Posterior cingulate gyrus (tissue), 11 donors: ENCODE measurements around the gene TBL2.
"Not testable (repeated sequence)": the region's sequence is repeated elsewhere in the genome, so short reads cannot be mapped to it uniquely, and the experiment has no call there.

Source experiments
- DNase-seq, 10 donors: peaks; one replicate each; pipeline versions ENCODE4 v3.0.0 to v3.0.0-alpha.2; 2020 to 2021; ENCODE audit warnings: mixed read lengths in 3 of 10
- intact Hi-C: fragments of 100-400 bp; cut with DNase I; formaldehyde crosslinking; loops from one replicate; pipeline ENCODE4 v1.15.1; 2023

Gene TBL2

GRCh38 chr7:73573276-73573675, 5.1 kb downstream of the TBL2 start:
- intact Hi-C loops = no loop called here
- peak in 2 of 10 donors; percentile 24 to 68 for DNase-seq

DNA sequence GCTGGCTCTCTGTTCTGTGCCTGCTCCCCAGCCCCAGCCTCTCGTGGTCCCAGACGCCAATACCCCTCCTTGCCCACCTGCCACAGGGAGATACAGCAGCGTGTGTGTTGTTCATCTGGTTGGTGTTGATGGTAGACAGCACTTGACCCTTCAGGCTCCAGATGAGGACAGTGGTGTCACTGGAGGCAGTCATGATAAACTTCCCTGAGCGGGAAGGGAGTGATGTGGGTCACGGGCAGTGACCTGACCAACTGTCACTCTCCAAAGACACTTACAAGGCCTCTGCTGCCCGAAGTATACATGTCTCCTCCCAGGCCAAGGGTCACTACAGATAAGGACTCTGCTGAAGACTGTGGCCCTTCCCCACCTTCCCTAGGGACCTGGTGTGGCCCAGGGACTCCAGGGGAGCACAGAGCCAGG, 5.6 kb downstream of the TBL2 start:
- peak in 3 of 10 donors; percentile 5 to 35 (median 11) for DNase-seq
- intact Hi-C loops = no loop called here

DNA sequence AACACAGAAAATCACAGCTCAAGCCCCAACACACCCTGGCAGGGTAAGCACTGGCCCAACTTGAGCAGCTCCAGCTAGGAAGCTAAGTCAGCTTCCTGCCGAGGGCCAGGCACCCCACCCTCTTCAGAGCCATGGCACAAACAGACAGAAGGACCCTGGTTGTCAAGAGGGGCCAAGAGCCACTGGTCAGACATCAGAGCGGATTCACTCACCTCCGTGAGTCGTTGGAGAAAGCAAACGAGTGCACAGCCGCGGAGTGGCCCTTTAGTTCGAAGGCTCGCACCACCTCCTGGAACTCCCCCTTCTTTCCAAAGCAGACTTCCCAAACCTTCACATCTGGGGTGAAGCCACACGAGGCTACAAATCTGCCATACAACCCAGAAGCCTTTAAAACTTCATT, 7.4 kb downstream of the TBL2 start:
- peak in 1 of 10 donors; percentile 44 for DNase-seq
- intact Hi-C loops = no loop called here

GRCh38 chr7:73570521-73570920, 7.9 kb downstream of the TBL2 start:
- intact Hi-C loops = no loop called here
- peak in 2 of 10 donors; percentile 72 to 79 for DNase-seq

- DNase-seq = no peak
- intact Hi-C loops = no loop called here
Observed at GRCh38 chr7:73569042-73569608, 9.3 kb downstream of the TBL2 start.

GRCh38 chr7:73567846-73568685, 10.3 kb downstream of the TBL2 start:
- intact Hi-C loops = no loop called here
- DNase-seq = peak in 2 of 10 donors; percentile 22 to 57

- intact Hi-C loops = no loop called here
- DNase-seq = peak in 2 of 10 donors; percentile 20 to 50
Observed at GRCh38 chr7:73567140-73567539, 11.2 kb downstream of the TBL2 start.

DNA sequence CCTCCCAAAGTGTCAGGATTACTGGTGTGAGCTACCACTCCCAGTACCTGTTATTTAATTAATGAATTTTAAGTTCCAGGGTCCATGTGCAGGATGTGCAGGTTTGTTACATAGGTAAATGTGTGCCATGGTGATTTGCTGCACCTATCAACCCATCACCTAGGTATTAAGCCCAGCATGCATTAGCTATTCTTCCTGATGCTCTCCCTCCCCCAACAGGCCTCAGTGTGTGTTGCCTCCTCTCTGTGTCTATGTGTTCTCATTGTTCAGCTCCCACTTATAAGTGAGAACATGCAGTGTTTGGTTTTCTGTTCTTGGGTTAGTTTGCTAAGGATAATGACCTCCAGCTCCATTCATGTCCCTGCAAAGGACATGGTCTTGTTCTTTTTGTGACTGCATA, 11.9 kb downstream of the TBL2 start:
- intact Hi-C loops = not testable (repeated sequence)
- peak in 1 of 10 donors; percentile 3 for DNase-seq

GRCh38 chr7:73565675-73566340, 12.6 kb downstream of the TBL2 start:
- no peak for DNase-seq
- intact Hi-C loops = no loop called here

DNA sequence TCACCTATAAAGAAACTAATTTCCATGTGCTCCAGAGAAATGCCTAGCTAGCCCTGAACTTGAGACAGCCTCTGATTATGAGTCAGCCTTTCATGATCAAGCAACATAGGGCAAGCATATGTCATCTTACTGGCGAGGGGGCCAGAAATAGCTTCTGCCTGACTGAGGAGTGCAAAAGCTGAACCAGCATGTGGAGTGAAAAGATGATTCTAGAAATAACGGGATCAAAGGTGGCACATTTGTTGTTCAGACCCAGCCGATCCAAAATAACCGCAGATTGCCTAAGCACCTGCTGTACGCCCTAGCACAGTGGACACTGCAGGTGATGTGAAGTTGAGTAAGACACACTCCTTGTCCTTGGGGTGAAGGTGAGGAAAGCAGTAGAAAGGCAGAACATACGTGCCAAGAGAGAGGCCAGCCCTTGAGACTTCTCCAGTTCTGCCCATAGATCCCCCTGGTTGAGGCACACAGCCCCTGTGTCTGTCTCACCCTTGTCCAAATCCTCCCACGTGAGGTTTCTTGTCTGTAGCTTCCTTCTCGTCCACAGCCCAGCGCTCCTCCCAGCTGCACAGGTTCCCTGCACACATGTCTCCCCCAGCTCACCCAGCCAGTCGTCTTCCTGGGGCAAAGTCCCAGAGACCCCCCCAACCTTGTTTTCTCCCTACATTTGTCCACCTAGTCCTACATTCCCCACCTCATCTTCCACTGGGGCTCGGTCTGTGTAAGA, 18.1 kb downstream of the TBL2 start:
- intact Hi-C loops = no loop called here
- DNase-seq = peak in 1 of 10 donors; percentile 52

DNA sequence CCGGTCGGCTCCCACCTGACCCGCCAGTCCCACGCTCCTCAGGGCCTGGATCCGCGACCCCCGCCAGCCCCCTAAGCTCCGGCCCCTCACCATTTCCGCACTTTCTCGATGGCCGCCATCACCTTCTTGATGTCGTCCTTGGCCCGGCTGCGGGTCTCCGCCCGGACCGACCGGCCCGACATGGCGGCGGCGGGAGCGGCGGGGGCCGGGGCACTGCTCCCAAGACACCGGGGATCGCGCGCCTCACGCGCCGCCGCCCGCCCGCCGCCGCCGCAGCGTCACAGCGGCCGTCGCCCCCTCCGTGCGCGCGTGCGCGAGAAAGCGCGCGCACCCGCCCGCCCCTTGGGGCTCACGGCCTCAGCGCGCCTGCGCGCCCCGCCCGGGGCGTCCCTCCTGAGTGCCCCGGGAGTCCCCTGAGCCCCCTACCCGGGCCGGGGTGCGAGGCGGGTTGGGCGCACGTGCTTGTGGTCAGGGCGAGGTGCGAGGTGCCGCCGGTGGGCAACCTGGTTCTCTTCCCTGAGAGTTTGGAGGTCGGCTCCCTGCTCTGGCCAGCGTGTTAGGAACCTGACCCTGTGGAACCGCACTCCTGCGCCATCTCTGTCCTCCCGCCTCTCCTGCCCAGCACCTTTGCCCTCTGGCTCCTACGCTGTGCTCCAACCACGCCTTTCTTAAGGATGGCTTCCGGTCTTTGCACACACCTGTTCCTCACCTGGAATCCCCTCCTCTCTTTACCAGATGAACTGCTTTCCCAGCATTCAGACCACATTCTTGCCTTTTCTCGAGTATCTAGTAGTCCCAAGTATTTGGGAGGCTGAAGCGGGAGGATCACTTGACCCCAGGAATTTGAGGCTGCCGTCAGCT, 20.8 kb downstream of the TBL2 start, which contains the start of gene BCL7B:
BCL7B (minus strand) TSS at position 294 of the 861 bp plus-strand sequence; CDS start at position 182, 112 bp downstream.
- intact Hi-C loops = loop anchor here (1.0 to 2.0 kb wide), 2 partner anchors 21 to 37 kb away; partner anchors contain the start of gene TBL2

GRCh38 chr7:73557108-73557396, 21.3 kb downstream of the TBL2 start:
- DNase-seq = peak; percentile 80 to 99 (median 90)
- intact Hi-C loops = loop anchor here (1.0 to 2.0 kb wide), 2 partner anchors 21 to 36 kb away; partner anchors contain the start of gene TBL2

More for the DNA sequence above, 20.8 kb downstream of the TBL2 start, which contains the start of gene BCL7B:
- peak; percentile 38 to 96 (median 61) for DNase-seq

DNA sequence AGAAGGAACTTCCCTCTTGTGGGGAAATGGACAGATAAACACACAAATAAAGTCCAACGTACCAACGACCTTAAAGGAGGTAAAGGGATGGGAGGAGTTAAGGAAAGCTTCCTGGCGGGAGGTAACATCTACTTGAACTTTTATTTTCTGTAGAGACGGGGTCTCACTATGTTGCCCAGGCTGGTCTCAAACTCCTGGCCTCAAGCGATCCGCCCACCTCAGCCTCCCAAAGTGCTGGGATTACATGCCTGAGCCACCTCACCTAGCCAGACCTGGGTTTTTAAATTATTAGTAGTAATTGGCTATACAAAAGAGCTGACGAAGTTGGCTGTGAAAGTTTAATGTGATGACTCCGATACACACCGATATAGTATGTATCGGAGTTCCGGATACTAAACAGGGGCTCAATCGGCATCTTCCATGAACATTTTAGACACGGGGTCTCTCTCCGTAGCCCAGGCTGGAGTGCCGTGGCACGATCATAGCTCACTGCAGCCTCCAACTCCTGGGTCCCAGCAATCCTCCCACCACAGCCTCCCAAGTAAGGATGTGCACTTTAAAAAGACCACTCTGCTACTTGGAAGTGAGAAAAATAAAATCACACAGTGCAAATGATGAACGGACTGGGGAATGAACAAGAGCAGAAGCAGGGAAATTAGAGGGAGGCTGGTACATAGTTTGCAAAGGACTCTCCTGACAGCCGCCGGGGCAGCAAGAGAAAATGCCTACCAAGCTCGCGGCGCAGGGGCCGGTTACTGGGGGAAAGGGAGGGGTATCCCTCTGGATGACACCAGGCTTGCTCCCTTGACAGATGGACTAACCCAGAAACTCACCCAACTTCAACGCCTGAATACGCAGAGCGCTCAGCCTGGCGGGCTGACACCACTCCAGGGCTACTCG, 21.9 kb downstream of the TBL2 start:
- intact Hi-C loops = loop anchor here (1.0 to 2.0 kb wide), 2 partner anchors 22 to 36 kb away; partner anchors contain the start of gene TBL2
- DNase-seq = peak in 1 of 10 donors; percentile 52

DNA sequence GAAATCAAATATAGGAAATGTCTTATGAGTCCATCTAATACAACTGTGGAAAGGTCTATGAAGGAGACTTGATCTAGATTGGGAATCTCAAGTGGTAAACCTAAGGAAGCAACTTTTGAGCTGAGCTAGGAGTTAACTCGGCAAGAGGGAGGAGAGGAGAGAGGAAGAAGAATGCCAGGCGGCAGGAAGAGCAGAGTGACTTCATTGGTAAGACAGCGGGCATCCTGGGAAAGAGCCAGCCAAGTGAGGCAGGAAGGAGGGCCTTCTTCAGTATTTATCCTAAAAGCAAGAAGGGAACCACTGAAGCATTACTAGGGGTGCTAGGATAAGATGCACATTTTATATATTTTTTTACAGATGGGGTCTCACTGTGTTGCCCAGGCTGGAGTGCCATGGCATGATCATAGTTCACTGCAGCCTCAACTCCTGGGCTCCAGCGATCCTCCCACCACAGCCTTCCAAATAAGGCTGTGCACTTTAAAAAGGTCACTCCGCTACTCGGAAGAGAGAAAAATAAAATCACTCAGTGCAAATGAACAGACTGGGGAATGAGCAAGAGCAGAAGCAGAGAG, 22.9 kb downstream of the TBL2 start:
- peak in 1 of 10 donors; percentile 16 for DNase-seq
- intact Hi-C loops = no loop called here

- intact Hi-C loops = not testable (repeated sequence)
- peak in 1 of 10 donors; percentile 34 for DNase-seq
Observed at GRCh38 chr7:73550093-73550492, 28.3 kb downstream of the TBL2 start.

- DNase-seq = no peak
- intact Hi-C loops = no loop called here
Observed at GRCh38 chr7:73549176-73549575, 29.2 kb downstream of the TBL2 start.

GRCh38 chr7:73547841-73548240, 30.5 kb downstream of the TBL2 start:
- intact Hi-C loops = no loop called here
- DNase-seq = peak in 1 of 10 donors; percentile 65

GRCh38 chr7:73544678-73545077, 33.7 kb downstream of the TBL2 start:
- intact Hi-C loops = no loop called here

More at GRCh38 chr7:73544678-73545077, 33.7 kb downstream of the TBL2 start:
- DNase-seq = peak in 1 of 10 donors; percentile 45
